HG02981 (cell line): ENCODE results near the gene TFEB.
A peak's percentile ranks its signal among the peaks of the same experiment; 100 is the strongest.

Experiments
- ATAC-seq: cut with Tn5 transposase; IDR thresholded peaks from one replicate; pipeline ENCODE4 v1.9.1; 2021; ENCODE audit warnings: mild to moderate bottlenecking, moderate library complexity; ENCODE audit not compliant: unreplicated experiment

The TFEB gene

DNA sequence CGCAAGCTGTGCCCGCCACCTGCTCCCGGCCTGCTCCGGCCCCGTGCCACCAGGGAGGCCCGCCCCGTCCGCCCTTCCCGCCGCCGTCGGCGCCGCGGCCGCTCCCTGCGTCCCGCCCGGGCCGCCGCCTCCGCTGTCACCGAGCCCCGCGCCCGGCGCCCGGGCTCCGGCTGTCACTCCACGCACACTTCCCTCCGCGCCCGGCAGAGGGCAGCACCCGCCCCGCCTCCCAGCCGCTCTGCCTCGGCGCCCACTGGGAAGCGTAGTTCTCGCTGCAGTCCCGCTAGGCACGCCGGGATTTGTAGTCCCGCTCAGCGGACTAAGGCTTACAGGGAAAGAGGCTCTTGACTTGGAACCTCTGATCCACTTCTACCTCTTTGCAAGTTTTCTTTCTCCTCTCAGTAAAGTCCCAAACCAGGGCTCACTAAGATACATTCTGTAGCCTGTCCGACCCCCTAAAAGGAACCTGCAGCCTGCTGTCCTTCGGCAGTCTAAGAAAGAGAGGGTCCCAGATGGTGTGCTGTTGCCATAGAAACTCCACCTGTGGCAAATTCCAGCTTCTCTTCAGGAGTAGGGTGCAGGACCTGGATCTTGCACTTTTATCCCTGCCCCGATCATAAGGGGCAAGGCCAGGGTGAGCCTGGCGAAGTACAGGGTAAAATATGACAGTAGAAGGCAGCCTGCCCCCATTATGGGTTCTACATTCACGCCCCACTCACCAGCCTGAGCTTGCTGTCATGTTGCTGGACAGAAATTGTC lies at the start of gene TFEB:
TFEB (minus strand) TSS at position 182 of the 759 bp plus-strand sequence. CDS start 44,395 bp downstream, outside the sequence.
- peak; percentile 42 for ATAC-seq

DNA sequence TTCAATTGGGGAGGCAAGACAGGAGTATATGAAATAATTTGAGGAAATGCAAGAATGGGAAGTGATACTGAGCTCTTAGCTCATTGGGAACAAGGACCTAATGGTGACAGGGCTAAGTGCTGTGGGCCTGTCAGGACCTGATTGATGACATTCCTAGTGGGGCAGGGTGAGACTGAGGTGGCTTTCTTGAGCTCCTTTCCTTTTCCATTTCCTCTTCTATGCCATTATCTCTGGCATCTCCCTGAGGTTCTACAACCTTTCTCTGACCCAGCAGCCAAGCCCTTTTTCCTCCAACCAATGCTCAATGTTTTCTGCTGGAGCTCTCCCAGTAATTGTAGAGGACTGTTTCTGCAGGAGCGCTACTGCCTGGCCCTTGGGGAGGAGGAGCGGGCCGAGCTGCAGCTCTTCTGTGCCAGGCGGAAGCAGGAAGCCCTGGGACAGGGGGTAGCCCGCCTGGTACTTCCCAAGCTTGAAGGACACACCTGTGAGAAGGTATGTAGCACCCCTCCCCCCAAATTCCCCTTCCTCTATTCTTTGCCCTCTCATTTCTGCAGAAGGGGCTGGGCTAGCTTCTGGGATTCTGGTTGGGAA lies 49.3 kb upstream of the TFEB start:
- no peak for ATAC-seq

DNA sequence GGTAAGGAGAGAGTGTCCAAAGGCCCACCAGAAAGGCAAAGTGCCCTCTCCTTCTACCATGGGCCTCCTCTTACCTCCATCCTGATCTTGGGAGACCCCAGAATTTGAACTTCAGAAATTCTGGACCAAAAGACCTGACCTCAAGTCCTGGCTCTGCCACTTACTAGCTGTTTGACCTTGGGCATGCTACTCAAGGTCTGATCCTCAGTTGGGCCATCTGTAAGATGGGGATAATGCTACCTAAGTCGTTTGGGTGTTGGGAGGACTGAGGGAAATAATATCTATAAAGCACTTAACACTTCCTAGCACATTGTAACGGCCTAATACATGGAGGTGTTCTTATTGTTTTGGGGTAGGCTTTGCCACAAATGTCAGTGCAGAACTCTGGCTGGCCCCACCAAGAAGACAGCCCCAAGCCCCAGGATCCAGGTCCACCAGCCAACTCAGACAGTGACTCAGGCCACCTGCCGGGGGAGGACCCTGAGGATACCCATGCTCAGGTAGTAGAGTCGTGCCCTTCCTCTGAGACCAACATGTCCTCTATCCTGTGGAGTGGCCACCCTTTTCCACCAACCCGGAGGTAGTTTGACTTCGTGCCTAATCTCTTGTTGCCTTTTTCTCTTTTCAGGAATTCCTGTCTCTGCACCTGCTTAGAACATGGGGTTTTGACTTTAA lies 47.8 kb upstream of the TFEB start:
- no peak for ATAC-seq

DNA sequence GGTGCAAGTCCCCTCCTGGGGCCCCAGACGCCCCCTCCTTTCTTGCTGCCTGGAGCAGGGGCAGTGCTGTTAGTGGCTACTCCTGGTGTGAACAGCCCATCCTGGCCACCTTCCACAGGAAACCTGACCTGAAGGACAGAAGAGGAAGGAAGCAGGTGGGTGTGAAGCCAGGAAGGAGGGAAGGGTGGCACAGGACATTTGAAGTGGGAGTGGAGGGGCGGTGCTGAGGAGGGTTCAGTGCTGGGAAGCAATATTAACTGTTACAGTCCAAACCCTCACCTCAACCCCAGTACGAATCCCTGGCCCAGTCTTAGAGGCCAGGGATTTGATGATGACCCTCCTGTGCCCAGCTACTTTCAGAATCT lies 45.9 kb upstream of the TFEB start:
- no peak for ATAC-seq

DNA sequence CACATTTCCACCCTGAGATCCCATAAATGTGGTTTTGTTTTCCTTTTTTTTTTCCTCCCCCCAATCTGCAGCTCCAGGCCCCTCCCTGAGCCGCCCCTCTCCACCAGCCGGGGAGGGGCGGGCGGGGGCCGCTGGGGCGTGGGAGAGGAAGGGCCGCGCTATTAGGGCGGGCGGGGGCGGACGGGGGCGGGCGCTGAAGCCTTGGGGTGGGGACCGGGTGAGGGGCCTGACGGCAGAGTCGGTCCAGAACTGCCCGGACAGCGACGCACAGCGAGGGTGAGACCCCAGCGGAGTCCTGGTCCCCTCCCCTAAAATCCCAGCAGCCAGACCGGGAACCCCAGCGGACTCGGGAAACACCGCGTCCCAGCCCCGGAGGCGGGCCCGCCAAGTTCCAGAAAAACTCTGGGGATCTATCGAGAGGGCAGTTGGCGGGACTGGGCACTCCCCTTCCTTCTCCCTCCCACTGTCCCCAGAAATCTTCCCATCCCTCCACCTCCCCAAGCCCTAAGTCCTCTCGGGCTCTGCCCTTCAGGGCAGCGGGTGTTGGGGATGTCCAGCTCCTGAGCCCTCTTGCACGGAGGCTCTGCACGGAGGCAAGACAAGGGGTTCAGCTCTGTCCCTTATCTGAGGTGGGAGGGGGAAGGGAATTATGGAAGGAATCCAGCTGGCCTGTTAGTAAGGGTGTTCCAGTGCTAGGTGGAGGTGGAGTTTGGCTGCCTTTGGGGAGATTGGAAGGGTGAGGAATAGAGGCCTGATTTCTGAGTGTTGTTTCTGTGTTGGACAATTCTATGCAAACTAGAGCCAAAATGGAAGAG lies 45.4 kb upstream of the TFEB start, which contains the start of gene PRICKLE4:
PRICKLE4 (plus strand) TSS at position 232 of the 815 bp plus-strand sequence. CDS start 2,692 bp downstream, outside the sequence.
- ATAC-seq: no peak

DNA sequence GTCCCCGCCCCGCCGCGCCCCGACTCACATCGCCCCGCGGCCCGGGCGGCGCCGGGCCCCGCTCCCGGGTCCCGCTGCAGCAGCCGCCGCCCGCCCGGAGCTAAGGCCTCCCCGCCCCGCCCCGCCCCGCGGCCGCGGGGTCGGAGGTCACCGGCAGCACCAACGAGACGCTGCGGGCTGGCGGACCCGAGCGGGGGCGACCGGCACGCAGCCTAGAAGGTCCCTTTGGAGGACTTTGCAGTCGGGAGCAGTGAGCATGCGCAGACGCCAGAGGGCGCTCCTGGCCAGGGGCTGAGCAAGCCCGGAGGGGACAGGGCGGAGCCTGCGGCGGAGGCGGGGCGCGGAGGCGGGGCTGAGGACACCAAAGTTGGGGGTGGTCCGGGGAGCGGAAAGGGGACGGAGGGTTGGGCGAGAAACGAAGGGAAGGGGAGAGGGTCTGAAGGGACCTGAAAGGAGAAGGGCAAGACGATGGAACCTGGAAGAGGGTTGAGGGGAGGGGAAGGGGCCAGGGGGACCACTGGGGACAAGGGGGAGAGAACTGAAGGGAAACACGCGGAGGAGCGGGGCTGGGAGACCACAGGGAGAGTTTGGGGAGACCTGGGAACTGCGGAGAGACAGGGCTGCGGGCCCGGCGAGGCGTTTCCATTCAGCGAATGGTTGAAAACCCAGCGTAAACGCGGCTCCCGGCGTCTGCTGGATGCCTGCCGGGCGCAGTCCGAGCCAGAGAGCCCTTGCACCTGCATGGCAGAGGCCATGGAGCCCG lies 44.6 kb upstream of the TFEB start, which contains the start of gene FRS3:
FRS3 (minus strand) TSS at position 113 of the 763 bp plus-strand sequence. CDS start 2,913 bp downstream, outside the sequence.
- ATAC-seq: peak; percentile 95

DNA sequence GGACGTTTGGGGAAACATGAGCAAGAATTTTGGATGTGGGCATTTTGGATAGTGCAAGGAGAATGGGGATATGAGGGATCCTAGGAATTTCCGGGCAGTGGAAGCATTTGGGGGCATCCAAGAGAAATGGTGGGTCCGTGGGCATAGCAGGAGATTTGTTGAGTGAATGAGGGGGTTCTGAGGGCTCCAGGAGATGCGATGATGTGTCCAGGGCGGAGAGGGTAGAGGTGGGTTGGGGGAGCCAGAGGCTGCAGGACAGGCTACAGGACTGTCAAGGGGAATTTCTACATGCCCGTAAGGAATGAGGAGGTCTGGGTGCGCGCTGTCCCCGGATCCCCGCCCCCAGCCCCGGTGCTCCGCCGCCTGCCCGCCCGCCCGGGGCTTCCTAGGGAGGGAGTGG lies 43.9 kb upstream of the TFEB start:
- ATAC-seq: peak; percentile 7

DNA sequence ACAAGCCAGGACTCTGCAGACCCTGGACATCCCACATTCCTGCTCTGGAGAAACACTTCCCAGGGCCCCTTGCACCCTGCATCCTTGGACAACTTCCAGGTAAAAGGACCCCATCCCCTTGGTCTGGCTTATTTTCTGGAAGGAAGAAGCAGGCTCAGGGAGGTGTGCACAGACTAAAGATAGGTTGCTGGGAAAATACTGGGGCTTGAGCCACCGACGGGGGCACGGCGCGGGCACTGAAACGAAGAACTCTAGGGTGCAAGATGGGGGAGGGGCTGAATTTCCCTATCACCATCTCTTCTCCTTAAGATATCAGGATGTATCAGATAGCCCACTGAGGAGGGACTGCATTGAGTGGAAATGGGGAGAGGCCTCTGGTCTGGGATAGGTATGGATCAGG lies 43.5 kb upstream of the TFEB start:
- no peak for ATAC-seq

DNA sequence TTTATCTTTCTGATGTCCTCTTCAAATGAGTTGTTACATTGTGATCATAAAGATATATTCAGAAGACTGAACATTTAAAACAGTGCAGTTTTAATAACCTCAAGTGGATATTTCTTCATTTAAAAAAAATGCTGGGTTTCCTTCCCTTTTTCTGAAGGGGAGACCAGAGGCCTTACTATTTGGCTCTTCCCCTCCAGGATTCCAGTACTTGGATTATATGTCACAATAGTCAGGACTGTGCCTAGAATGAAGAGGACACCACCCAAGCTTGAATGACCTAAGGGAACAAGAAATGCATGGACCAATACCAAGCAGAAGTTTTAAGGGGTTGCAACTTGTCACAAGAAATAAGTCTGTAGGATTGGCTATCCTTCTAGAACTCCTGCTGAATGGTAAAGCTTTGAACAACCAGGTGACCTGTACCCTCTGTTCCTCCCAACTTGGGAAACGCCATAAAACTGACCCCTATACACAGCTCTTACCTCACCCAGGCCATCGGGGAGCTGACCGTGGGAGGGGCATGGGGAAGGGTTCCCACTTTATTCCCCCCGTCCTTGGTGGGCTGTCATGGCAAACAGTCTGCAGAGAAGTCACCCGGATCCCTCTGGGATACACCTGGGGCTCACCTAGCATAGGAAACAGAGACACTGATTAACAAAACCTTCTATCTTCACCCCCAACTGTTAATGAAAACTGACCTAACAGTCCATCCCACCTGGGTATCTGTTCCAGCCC lies 42.3 kb upstream of the TFEB start:
- ATAC-seq: no peak

DNA sequence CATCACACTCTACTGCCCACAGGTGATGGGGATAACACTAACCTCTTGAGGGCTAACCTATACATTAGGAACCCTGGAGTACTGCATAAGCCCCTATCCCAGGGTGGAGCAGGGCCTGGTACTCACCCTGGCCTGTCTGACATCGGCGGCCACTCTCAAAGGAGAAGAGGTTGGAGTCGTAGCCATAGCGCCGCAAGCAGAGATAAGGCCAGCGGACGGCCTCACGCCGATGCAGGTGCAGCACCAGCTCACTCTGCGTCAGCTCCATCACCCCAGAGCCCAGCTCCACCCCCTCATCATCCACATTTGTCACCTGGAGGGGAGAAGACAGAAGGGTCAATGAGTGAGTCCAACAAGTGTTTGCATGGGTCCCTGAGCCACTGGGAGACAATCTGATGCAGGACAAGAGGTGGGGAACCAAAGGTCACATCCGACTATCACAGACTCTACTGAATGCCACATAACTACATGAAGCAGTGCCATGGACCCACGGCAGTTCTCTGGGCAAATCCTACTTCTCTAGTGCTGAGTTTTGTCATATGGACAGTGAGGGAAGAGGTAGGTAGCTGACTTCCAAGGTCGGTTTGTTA lies 40.0 kb upstream of the TFEB start:
- no peak for ATAC-seq

DNA sequence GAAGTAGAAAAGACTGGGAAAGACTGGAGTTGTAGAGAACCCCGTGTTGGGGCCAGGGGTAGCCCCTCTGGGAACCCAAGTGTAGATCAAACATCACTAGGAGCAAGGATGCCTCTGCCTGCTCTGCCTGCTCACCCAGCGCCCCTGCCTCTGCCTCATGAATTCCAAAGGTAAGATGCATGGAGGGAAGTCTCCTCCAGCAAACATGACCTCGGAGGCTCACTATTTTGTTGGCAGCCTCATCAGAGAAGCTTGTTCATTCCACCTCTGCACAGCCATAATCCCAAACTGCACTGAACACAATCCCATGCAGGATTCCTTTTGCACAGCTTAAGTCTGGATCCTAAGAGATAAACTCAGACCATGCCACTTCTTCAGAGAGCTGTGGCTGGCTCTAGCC lies 39.4 kb upstream of the TFEB start:
- no peak for ATAC-seq

DNA sequence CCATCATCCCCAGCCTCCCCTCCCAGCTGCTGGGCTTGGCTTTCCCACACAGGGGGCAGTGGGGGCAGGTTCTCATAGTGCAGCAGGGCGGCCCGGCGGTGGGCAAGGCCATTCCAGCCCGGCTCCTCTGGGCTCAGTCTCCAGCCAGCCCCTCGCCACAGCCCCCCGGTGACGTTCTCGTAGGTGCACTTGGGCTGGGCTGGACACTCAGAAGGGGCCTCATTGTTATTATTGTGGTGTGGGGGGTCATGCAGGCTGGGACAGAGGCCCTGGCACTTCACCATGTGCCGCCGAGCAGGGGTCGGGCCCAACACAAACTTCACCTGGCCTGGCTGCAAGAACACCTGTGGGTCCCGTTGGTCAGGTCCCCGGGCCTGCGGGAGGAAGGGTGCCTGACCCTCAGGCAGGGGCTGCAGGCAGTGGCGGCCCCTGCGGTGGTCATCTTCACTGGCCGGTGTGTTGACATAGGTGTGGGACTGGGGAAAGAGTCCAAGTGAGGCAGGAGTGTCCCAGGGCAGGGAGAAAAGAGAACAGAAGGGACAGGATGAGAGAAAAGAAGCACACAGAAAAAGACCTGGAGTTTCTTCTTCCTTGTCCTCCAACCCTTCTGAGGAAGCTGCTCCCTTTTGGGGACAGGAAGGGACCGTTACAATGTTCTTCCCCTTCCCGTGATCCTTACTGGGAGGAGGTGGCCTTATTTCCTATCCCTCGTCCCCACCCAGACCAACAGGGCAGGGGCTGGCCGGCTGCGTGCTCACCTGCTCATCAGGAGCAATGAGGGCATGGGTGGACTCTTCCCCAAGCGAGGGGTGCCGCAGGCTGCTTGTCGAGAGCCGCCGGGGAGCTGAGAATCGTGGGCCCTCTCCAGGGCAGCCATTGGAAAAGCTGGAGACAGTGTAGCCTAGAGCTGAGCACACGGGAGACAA lies 35.9 kb upstream of the TFEB start:
- ATAC-seq: no peak

DNA sequence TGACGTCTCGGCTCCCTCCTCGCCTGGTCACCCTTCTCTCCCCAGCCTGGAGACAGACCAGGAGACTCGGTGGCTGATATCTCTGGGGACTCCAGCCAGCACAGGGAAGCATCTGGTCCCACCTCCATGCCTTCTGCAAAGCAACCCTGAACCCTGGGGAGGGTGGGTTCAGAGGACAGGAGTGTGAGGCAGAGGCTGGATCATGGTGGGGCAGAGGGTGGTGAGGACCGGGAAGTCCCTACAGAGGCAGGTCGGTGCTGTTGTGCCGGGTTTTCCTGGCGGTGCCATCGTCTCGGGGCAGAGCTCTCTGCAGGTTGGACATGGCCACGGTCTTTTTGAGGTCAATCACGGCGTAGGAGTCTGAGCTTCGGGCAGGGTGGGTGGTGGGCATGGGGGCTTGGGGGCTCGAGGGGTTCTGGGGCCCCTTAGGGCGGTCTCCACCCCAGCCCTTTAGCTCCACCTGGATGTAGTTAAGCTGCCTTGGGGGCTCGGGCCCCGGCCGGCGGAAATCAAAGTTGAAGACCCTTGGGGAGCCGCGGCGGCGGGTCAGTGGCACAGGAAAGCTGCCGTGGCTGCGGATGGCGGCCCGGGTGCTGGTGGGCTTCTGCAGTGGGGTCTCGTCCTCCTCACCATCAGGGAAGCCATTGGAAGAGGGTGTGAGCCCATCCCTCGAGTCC lies 35.1 kb upstream of the TFEB start:
- ATAC-seq: no peak

DNA sequence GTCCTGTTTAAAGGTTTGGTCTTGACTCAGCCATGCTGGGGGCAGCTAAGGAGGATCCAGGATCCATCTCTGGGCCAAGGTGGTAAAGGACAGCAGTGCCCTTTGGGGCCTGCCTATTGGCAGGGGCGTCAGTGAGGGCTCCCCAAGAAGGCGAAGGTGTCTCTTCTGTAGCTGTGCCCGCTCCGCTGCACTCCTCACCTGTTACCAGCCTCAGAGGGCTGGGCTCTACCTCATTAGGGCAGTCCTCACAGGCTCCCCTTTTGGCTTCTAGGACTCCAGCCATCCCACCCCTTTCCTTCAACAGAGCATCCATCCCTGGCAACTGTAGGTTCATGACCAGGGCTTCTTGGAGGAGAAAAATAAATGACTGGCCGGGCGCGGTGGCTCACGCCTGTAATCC lies 34.0 kb upstream of the TFEB start:
- ATAC-seq: no peak

DNA sequence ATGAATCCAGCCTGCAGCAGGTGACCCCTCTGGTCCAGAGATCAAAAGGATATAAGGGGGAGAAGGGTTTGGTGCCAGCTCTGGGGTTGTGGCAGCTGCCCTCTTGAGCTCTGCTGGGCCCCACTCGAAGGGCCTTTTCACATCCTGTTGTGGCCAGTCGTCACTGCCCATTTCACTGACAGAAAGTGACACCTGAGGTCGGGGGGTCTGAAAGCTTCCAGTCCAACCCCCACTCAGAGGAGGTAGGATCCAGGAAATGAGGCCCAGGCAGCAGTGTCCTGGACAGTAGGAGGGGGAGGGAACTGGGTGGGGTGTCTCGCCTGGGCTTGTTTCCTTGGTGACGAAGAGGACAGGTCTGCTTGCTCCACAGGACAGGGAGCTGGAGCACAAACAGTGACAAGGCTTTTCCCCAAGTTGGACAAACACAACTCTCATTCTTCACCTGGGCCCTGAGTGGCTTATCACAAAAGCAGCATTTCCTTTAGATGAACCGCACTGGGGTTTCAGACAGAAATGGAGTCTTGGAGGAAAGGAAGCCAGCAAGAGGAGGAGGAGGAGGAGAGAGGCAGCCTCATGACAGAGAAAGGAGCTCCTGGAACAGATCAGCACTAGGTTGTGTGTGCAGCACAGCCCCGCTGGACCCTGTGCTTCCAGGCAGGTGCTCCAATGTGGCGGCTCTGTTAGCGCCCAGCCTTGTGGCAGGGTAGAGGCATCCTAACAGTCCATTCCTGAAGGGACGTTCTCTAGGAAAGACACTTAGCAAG lies 33.3 kb upstream of the TFEB start:
- ATAC-seq: no peak

DNA sequence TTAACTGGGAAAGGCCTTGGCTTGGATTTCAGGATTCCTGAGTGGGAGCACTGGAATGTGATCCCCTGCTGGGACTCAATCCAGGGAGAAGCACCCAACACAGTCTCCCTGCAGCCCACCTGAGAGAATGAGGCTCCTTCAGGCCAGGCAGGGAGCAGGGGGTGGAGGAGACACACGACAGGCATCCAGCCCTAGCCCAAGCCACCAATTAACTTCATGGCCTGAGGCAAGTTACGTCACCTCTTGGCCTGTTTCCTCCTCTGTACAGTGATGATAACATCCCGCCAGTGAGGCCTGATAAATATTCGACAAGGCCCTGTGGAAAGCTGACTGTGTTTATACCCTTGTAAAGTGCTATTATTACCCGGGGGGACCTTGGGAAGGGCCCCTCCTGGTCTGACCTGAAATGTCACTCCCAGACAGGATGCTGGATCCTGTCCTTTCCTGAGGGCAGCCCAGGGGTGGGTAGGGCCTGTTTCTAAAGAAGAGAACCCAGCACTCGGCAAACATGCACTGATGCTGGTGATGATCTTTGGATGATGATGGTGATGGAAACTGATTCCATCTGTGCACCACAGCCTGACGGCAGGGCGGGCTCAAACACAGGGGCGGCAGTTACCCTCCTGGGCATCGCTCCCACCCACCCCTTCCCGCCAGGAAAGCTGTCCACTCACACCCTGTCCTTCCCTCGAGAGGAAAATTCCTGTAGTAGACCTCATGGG lies 31.9 kb upstream of the TFEB start:
- ATAC-seq: no peak
